Cardiac atrium fibroblast (primary cell): ENCODE measurements around the gene PHEX. TPM values are rescaled to one million over a fixed set of nuclear protein-coding genes. Genes with fewer than 3 reads are reported as not detected.

Experiments used
- total RNA-seq: library from RNA; depleted of rRNA; stranded (reverse); fragments of >200 nt; gene quantifications from 2 replicates; pipeline ENCODE4 v1.2.3, GENCODE V29; 2015

Gene PHEX
- total RNA-seq, result 0.16 and 0.18 TPM in 2 replicates

GRCh38 chrX:22032084-22032483, at the start of gene PHEX:
Gene PHEX (plus strand): TSS chrX:22032325. CDS start chrX:22033006, 681 bp downstream.

GRCh38 chrX:22272613-22273012, 240.5 kb downstream of the PHEX start, which contains the start of gene CBLL2:
Gene CBLL2 (plus strand): TSS chrX:22272913. CDS start chrX:22272992, 79 bp downstream.

Other genes starting within 250 kb of the PHEX start
- gene MBTPS2, start 192.7 kb upstream of the PHEX start, total RNA-seq, result 6.3 and 16.4 TPM in 2 replicates
- 0.36 and 1.1 TPM in 2 replicates for gene YY2, start 176.3 kb upstream of the PHEX start, total RNA-seq
- gene SMS, start 91.6 kb upstream of the PHEX start, total RNA-seq, result 85.7 and 97.7 TPM in 2 replicates
- not detected in 2 replicates for gene CBLL2, start 240.6 kb downstream of the PHEX start, total RNA-seq